ENCODE data around the gene RNU6-9.
A peak's percentile ranks its signal among the peaks of the same experiment; 100 is the strongest.
"Not testable (repeated sequence)": the region's sequence is repeated elsewhere in the genome, so short reads cannot be mapped to it uniquely, and the experiment has no call there.

The RNU6-9 gene

DNA sequence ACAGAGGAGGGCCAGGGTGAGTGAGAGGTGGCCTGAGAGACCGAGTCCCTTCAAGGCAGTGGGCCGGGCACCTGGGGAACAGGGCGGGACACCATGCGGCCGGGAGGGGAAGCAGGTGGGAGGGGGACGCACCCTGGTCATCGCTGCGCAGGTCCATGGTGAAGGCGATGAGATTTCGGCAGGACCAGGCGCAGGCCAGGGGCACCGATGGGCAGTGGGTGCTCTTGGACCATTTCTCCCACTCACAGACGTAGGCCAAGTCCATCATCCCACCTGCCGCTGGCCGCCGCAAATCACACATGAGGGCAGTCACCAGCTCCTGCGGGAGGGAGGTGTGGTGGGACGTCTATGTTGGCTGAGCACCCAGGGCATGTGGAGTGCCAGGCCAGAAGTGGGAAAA is 2.5 kb upstream of the RNU6-9 start:
- 0 out of 2 replicates have a peak, but pooled peaks cover 2% of the 10 kb centered on the region for H3K4me1 ChIP-seq
- no peaks in the 10 kb centered on the region for H3K9me3 ChIP-seq
- H3K36me3 ChIP-seq (replicated peaks), result peaks cover 36% of the 10 kb centered on the region
- H3K4me3 ChIP-seq, result no peak overlapping the region
- in situ Hi-C loops (cut with MboI; ENCODE audit: low sequenced_read_pairs), result no loop called here
- no peak for DNase-seq (ENCODE audit: low spot score in 2 of 2)
- no peaks in the 10 kb centered on the region for H3K27me3 ChIP-seq (ENCODE audit: low read depth)

DNA sequence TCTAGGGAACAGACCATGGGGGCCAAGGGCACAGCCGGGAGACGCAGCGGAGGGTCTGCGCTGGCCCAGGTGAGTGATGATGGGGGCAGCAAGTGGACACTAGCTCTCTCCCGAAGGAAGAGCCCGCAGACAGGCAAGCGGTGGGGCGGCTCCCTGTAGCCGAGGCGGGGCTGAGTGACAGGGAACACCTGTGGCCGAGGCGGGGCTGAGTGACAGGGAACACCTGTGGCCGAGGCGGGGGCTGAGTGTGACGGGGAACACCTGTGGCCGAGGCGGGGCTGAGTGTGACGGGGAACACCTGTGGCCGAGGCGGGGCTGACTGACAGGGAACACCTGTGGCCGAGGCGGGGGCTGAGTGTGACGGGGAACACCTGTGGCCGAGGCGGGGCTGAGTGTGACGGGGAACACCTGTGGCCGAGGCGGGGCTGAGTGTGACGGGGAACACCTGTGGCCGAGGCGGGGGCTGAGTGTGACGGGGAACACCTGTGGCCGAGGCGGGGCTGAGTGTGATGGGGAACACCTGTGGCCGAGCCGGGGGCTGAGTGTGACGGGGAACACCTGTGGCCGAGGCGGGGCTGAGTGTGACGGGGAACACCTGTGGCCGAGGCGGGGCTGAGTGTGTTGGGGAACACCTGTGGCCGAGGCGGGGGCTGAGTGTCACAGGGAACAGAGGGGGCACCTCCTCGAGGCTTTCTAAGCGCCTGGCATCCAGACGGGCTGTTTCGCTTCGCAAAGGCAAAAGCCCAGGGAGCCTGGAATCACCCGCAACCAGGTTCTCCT is 1.7 kb upstream of the RNU6-9 start:
- H3K27me3 ChIP-seq (ENCODE audit: low read depth); H3K9me3 ChIP-seq; H3K4me1 ChIP-seq; DNase-seq (ENCODE audit: low spot score in 2 of 2); in situ Hi-C loops (cut with MboI; ENCODE audit: low sequenced_read_pairs): not testable (repeated sequence)
- peaks cover 30% of the 10 kb centered on the region for H3K36me3 ChIP-seq (replicated peaks)
- peak overlapping the region; percentile 70 for H3K4me3 ChIP-seq

DNA sequence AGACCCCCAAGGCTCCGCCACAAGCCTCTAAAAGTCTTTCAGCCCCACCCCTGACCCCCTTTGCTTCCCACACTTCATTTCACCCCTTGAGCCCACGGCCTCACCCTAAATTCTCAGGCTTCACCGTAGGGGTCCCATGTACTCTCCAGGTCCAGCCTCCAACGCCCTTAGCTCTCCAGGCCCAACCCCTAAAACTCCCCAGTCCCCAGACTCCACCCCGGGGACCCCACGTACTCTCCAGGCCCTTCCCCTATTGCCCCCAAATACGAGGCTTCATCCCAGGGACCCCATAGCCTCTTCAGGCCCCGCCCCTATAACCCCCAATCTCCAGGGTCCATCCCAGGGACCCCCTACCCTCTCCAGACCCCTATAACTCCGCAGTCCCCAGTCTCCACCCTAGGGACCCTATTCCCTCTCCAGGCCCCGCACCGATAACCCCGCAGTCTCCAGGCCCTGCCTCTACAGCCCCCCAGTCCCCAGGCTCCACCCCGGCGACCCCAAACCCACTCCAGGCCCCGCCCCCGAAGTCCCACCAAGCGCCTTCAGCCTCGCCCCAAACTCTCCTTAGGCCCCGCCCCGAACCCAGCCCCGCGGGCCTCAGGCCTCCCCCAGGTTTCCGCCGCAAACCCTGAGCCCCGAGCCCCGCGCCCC is 916 bp upstream of the RNU6-9 start:
- Histone ChIP-seq H3K9me3 (no peaks in the 10 kb centered on the region), H3K27me3 (ENCODE audit: low read depth) (no peaks in the 10 kb centered on the region), H3K36me3 (replicated peaks) (peaks cover 31% of the 10 kb centered on the region), H3K4me3 (peak overlapping the region; percentile 70), H3K4me1 (0 out of 2 replicates have a peak, but pooled peaks cover 2% of the 10 kb centered on the region)
- DNase-seq (ENCODE audit: low spot score in 2 of 2), result peak in 1 of 2 experiments; percentile 68
- in situ Hi-C loops (cut with MboI; ENCODE audit: low sequenced_read_pairs), result no loop called here

DNA sequence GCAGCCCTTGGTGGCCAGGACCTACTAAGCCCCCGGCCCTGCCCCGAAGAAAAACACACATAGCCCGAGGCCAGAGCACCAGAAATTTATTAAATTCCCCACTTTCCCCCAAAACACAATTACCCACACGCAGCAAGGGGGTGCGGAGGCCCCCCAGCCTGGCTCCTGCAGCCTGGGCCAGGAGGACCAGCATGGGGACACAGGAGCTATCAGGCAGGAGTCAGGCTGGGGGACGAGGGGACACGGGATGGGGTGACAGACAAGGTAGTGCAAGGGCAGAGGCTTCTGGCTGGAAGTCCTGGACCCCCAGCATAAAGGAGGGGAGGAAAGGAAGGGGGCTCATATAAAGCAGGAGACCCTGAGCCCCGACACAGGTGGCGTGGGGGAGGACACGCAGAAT is 3.1 kb downstream of the RNU6-9 start:
- Histone ChIP-seq H3K36me3 (replicated peaks) (peaks cover 24% of the 10 kb centered on the region), H3K27me3 (ENCODE audit: low read depth) (no peaks in the 10 kb centered on the region), H3K4me3 (no peak overlapping the region), H3K4me1 (0 out of 2 replicates have a peak, but pooled peaks cover 2% of the 10 kb centered on the region), H3K9me3 (no peaks in the 10 kb centered on the region)
- in situ Hi-C loops (cut with MboI; ENCODE audit: low sequenced_read_pairs), result no loop called here
- DNase-seq (ENCODE audit: low spot score in 2 of 2), result no peak

DNA sequence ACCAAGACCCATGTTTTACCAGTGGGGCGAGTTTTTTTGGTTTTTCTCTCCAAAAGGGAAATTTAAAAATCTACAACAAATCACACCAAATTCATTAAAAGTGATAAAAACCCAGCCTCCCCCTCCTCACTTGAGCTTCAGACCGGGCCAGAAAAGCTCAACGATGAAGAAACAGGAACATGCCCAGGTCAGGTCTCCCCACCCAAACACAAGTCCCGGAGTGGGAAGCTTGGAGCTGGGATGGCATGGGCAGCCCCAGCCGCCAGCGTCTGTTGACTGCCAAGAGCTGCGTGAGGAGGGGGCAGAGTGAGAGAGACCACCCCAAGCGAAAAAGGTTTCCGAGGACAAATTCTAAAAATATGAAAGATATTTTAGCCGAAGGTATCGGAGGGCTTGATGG is 3.7 kb downstream of the RNU6-9 start:
- in situ Hi-C loops (cut with MboI; ENCODE audit: low sequenced_read_pairs), result no loop called here
- no peak for DNase-seq (ENCODE audit: low spot score in 2 of 2)
- Histone ChIP-seq H3K9me3 (no peaks in the 10 kb centered on the region), H3K27me3 (ENCODE audit: low read depth) (no peaks in the 10 kb centered on the region), H3K36me3 (replicated peaks) (peaks cover 26% of the 10 kb centered on the region), H3K4me1 (0 out of 2 replicates have a peak, but pooled peaks cover 2% of the 10 kb centered on the region), H3K4me3 (no peak overlapping the region)

DNA sequence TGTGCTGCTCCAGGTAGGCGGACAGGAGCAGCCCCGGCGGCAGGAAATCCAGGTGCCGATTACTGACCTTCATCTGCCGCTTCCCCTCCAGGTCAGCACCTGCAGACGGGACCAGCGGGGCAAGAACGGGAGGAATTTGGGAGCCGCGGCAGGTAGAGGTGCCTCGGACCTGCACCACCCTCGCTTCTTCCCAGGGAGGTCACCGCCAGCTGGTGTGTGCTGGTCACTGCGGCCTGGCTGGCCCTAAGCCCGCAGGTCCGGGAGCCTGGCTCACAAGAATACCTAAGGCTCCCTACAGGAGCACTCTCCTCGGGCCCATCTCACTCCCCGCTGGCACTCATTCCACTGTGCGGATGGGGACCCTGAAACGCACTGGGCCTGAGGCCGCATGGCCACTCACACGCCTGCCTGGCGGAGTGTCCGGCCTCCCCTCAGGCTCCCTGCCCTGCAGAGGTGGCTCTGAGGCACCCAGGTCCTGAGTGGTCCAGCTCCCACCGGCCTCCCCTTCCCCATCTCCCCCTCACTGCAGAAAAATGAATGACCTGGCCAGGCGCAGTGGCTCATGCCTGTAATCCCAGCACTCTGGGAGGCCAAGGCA is 4.3 kb downstream of the RNU6-9 start:
- no peak overlapping the region for H3K4me3 ChIP-seq
- H3K4me1 ChIP-seq, result 0 out of 2 replicates have a peak, but pooled peaks cover 2% of the 10 kb centered on the region
- H3K36me3 ChIP-seq (replicated peaks), result peaks cover 28% of the 10 kb centered on the region
- H3K9me3 ChIP-seq, result no peaks in the 10 kb centered on the region
- in situ Hi-C loops (cut with MboI; ENCODE audit: low sequenced_read_pairs), result no loop called here
- no peaks in the 10 kb centered on the region for H3K27me3 ChIP-seq (ENCODE audit: low read depth)
- no peak for DNase-seq (ENCODE audit: low spot score in 2 of 2)

DNA sequence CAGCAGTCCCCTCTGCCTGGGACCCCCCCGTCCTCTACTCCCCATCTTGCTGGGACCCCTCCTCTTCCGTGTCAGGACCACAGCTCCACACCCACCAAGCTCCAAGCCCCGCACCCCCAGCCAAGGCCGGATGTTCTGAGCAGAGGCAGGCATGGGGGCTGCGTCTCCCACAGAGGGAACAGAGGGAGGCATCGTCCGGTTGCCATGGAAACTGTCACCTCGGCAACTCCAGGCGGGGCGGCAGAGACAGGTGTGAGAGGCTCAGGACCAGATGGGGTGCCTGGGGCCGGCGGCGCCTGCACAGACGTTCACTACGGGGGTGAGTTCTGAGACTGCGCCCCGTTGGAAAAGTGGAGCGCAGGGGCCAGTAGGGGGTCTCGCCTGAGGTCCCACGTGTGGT is 5.4 kb downstream of the RNU6-9 start:
- no peaks in the 10 kb centered on the region for H3K27me3 ChIP-seq (ENCODE audit: low read depth)
- no peaks in the 10 kb centered on the region for H3K9me3 ChIP-seq
- no peak overlapping the region for H3K4me3 ChIP-seq
- peak in 1 of 2 experiments; percentile 57 for DNase-seq (ENCODE audit: low spot score in 2 of 2)
- H3K36me3 ChIP-seq (replicated peaks), result peaks cover 28% of the 10 kb centered on the region
- in situ Hi-C loops (cut with MboI; ENCODE audit: low sequenced_read_pairs), result no loop called here
- 0 out of 2 replicates have a peak, but pooled peaks cover 2% of the 10 kb centered on the region for H3K4me1 ChIP-seq

DNA sequence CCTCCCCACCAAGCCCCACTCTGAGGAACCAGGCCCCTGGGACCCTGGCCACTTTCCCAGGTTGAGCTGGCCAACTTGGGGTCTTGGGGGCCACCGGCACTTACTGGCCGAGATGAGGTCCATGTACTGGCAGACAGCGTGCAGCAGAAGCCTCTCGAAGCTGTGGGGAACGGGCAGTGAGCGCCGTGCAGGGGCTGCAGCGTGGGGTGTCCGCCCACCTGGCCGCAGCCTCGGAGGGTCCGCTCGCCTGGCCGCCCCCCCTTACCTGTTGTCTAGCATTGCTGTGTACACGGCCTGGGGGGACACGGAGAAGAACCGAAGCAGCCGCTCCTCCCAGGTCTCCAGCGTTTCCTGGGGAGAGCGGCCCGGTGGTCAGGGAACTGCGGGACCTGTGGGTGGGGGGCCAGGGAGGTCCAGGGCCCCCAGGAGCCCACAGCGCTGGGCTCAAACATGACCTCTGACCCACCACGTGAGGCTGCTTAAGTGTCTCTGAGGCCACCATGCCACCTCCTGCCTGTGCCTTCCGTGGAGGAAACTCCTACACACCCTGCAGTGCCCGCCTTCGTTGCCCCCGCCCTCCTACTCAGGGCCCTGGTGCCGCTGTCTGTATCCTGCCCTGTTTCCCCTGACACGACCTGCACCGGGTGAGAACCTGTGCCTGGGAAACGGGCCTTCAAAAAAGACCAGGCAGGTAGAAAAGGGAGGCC is 6.2 kb downstream of the RNU6-9 start:
- no peaks in the 10 kb centered on the region for H3K9me3 ChIP-seq
- H3K4me1 ChIP-seq, result no peaks in the 10 kb centered on the region
- in situ Hi-C loops (cut with MboI; ENCODE audit: low sequenced_read_pairs), result no loop called here
- H3K4me3 ChIP-seq, result no peak overlapping the region
- H3K27me3 ChIP-seq (ENCODE audit: low read depth), result no peaks in the 10 kb centered on the region
- peaks cover 28% of the 10 kb centered on the region for H3K36me3 ChIP-seq (replicated peaks)
- no peak for DNase-seq (ENCODE audit: low spot score in 2 of 2)

DNA sequence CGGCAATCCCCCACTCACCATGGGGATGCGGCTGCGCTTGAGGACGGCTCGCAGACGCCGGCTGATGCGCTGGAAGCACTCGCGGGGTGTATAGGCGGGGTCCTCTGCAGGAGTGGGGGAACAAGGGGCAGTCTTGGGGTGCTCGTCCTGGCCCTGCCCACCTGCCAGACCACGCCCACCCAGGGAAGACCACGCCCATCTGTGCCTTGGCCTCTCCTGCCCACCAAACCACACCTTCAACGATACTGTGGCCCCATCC is 6.7 kb downstream of the RNU6-9 start:
- Histone ChIP-seq H3K27me3 (ENCODE audit: low read depth) (no peaks in the 10 kb centered on the region), H3K36me3 (replicated peaks) (peaks cover 28% of the 10 kb centered on the region), H3K9me3 (no peaks in the 10 kb centered on the region), H3K4me1 (no peaks in the 10 kb centered on the region), H3K4me3 (no peak overlapping the region)
- in situ Hi-C loops (cut with MboI; ENCODE audit: low sequenced_read_pairs), result no loop called here
- no peak for DNase-seq (ENCODE audit: low spot score in 2 of 2)

DNA sequence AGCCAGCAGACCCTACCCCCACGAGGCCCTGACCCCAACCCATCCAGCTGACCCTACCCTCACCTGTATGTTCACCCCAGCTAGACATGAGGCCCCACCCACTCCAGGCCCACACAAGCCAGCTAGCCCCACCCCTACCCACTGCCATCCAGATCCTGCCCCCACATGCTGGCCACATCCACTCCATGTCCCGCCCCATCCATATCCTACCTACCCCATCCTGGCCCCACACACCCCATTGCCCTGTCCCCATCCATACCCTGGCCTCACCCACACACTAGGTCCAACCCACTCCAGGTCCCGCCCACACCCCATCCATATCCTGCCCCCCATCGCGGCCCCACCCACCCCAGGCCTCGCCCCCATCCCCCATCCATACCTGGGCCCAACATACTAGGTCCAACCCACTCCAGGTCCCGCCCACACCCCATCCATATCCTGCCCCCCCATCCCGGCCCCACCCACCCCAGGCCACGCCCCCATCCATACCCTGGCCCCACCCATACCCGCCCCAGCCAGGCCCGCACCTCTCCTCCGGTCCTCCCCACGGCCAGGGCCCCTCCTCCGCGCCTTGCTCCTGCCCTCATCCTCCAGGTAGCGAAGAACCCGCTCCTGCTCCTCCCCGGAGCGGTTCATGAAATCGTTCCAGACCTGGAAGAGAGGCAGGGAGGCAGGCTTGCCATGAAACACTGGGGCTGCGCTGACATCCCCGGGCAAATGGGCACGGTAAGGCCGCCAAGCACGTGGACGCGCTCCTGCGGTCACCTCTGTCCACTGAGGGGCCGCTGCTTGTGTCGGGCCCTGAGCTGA is 7.2 kb downstream of the RNU6-9 start:
- in situ Hi-C loops (cut with MboI; ENCODE audit: low sequenced_read_pairs), result no loop called here
- peak in 1 of 2 experiments; percentile 69 for DNase-seq (ENCODE audit: low spot score in 2 of 2)
- H3K36me3 ChIP-seq (replicated peaks), result peaks cover 28% of the 10 kb centered on the region

DNA sequence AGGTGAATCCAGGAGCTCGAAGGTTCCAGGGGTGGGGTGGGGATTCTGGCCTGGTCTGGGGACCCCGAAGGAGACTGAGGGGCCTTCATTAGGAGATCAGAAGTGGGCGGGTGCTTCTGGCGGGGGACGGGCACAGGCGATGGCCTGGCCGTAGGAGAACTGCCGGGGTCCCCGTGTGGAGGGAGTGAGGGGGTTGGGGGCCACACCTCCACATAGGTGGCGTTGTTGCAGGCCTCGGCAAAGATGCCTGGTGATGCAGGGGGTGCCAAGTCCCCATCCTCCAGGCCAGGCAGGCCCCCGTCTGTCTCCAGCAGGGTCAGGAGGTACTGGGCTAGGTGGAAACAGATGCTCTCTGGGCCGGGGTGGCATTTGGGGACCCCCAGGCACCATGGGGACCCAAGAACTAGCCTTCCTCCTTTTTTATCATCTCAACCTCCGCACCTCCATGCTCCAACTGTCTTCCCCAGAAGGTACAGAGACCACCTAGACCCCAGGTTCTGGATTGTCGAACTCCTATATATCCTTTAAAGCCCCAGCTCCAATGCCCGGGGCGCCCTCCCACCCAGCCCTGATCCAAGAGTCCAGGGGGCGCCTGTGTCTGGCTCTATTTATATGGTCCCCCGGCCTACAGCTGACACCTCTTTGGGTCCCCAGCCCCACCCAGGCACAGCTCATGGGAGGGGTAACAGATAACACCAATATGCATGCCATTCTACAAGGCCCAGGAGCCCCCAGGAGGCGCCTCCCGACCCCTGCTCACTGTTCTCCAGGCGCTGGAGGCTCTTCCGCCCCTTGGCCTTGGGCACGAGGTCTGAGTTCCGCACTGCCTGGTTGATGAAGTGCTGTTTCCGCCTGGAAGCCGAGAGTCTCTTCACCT is 8.2 kb downstream of the RNU6-9 start:
- in situ Hi-C loops (cut with MboI; ENCODE audit: low sequenced_read_pairs), result no loop called here
- H3K4me3 ChIP-seq, result no peak overlapping the region
- DNase-seq (ENCODE audit: low spot score in 2 of 2), result no peak
- H3K36me3 ChIP-seq (replicated peaks), result peaks cover 28% of the 10 kb centered on the region
- H3K4me1 ChIP-seq, result no peaks in the 10 kb centered on the region
- H3K9me3 ChIP-seq, result no peaks in the 10 kb centered on the region
- H3K27me3 ChIP-seq (ENCODE audit: low read depth), result no peaks in the 10 kb centered on the region

More for the DNA sequence above, 7.2 kb downstream of the RNU6-9 start:
- no peak overlapping the region for H3K4me3 ChIP-seq
- no peaks in the 10 kb centered on the region for H3K4me1 ChIP-seq
- no peaks in the 10 kb centered on the region for H3K9me3 ChIP-seq
- no peaks in the 10 kb centered on the region for H3K27me3 ChIP-seq (ENCODE audit: low read depth)

DNA sequence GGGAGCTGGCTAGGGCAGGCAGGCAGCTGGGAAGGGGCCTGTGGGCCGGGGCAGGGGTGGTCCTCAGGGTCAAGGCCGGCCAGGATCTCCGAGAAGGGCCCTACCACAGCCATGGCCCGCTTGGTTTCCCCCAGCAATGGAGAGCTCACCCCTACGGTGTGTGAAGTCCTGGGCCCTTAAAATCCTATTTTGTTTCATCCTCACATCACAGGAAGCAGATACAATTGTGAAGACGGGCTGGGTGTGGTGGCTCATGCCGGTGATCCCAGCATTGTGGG is 8.7 kb downstream of the RNU6-9 start:
- no peaks in the 10 kb centered on the region for H3K4me1 ChIP-seq
- no peak overlapping the region for H3K4me3 ChIP-seq
- in situ Hi-C loops (cut with MboI; ENCODE audit: low sequenced_read_pairs), result no loop called here

More for the DNA sequence above, 8.7 kb downstream of the RNU6-9 start:
- H3K9me3 ChIP-seq, result no peaks in the 10 kb centered on the region
- no peak for DNase-seq (ENCODE audit: low spot score in 2 of 2)
- peaks cover 22% of the 10 kb centered on the region for H3K36me3 ChIP-seq (replicated peaks)
- H3K27me3 ChIP-seq (ENCODE audit: low read depth), result no peaks in the 10 kb centered on the region
